WTC11 (cell line): Measurements from ENCODE around the gene SLC8A2.

Source experiments
- E2F1 ChIP-seq: sonication (generic); formaldehyde crosslinking; IDR thresholded peaks from 2 replicates; pipeline ENCODE4 v1.8.0; 2022; ENCODE audit warnings: mild to moderate bottlenecking, missing genetic modification reagents
- FOXP4 ChIP-seq: sonication (generic); formaldehyde crosslinking; IDR thresholded peaks from 2 replicates; pipeline ENCODE4 v1.8.0; 2022; ENCODE audit warnings: mild to moderate bottlenecking, missing genetic modification reagents
- IRF2 ChIP-seq: sonication (generic); formaldehyde crosslinking; IDR thresholded peaks from 2 replicates; pipeline ENCODE4 v1.8.0; 2022; ENCODE audit warnings: low read depth, missing genetic modification reagents, borderline replicate concordance
- MAX ChIP-seq: sonication (generic); formaldehyde crosslinking; IDR thresholded peaks from 2 replicates; pipeline ENCODE4 v1.8.0; 2022; ENCODE audit warnings: mild to moderate bottlenecking, missing genetic modification reagents
- SP1 ChIP-seq: sonication (generic); formaldehyde crosslinking; conservative IDR thresholded peaks from 2 replicates; pipeline ENCODE4 v1.8.1; 2022; ENCODE audit warnings: missing genetic modification reagents
- TF ChIP-seq, protein P1 (sequence below): sonication (generic); formaldehyde crosslinking; IDR thresholded peaks from 2 replicates; pipeline ENCODE4 v1.8.1; 2023; ENCODE audit warnings: mild to moderate bottlenecking, missing genetic modification reagents, moderate library complexity
- TF ChIP-seq, protein P2 (sequence below): fragments of 200-600 bp; IDR thresholded peaks from 2 replicates; pipeline ENCODE4 v1.8.0; 2022; ENCODE audit warnings: antibody characterized with exemption

DNA sequence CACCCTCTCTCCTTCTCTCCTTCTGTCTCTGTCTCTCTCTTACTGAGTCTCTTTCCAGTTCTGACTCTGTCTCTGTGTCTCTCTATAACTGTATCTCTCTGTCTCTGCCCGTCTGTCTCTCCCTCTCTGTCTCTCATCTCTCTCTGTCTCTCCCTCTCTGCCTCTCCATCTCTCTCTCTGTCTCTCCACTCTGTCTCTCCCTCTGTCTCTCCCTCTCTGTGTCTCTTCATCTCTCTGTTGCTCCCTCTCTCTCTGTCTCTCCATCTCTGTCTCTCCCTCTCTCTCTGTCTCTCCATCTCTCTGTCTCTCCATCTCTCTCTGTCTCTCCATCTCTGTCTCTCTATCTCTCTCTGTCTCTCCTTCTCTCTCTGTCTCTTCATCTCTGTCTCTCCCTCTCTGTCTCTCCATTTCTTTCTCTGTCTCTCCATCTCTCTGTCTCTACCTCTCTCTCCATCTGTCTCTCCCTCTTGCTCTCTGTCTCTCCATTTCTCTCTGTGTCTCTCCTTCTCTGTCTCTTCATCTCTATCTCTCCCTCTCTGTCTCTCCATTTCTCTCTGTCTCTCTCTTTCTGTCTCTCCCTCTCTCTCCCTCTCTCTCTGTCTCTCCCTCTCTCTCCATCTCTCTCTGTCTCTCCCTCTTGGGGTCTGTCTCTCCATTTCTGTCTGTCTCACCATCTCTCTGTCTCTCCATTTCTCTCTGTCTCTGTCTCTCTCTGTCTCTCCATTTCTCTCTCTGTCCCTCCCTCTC is 49.1 kb downstream of the SLC8A2 start:
- TF ChIP-seq SP1 (CRISPR knock-in tag) (no peak), IRF2 (CRISPR knock-in tag) (no peak), E2F1 (CRISPR knock-in tag) (no peak), MAX (CRISPR knock-in tag) (no peak), FOXP4 (CRISPR knock-in tag) (no peak)
- TF ChIP-seq, protein P1, sequence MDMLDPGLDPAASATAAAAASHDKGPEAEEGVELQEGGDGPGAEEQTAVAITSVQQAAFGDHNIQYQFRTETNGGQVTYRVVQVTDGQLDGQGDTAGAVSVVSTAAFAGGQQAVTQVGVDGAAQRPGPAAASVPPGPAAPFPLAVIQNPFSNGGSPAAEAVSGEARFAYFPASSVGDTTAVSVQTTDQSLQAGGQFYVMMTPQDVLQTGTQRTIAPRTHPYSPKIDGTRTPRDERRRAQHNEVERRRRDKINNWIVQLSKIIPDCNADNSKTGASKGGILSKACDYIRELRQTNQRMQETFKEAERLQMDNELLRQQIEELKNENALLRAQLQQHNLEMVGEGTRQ (CRISPR knock-in tag), result no peak
- TF ChIP-seq, protein P2, sequence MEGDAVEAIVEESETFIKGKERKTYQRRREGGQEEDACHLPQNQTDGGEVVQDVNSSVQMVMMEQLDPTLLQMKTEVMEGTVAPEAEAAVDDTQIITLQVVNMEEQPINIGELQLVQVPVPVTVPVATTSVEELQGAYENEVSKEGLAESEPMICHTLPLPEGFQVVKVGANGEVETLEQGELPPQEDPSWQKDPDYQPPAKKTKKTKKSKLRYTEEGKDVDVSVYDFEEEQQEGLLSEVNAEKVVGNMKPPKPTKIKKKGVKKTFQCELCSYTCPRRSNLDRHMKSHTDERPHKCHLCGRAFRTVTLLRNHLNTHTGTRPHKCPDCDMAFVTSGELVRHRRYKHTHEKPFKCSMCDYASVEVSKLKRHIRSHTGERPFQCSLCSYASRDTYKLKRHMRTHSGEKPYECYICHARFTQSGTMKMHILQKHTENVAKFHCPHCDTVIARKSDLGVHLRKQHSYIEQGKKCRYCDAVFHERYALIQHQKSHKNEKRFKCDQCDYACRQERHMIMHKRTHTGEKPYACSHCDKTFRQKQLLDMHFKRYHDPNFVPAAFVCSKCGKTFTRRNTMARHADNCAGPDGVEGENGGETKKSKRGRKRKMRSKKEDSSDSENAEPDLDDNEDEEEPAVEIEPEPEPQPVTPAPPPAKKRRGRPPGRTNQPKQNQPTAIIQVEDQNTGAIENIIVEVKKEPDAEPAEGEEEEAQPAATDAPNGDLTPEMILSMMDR, result no peak
